B cell (primary cell): ENCODE measurements around the gene CD226.

ENCODE experiments used
- EZH2 ChIP-seq: IDR thresholded peaks from 2 replicates; pipeline ENCODE4 v1.6.1; 2012; ENCODE audit warnings: borderline replicate concordance, low read depth, mild to moderate bottlenecking, moderate library complexity, low read length; ENCODE audit not compliant: insufficient read depth, poor library complexity, severe bottlenecking
- TF ChIP-seq, protein P1 (sequence below): fragments of 200-600 bp; IDR thresholded peaks from one replicate; pipeline ENCODE4 v1.8.0; 2022; ENCODE audit warnings: antibody characterized with exemption, mild to moderate bottlenecking

DNA sequence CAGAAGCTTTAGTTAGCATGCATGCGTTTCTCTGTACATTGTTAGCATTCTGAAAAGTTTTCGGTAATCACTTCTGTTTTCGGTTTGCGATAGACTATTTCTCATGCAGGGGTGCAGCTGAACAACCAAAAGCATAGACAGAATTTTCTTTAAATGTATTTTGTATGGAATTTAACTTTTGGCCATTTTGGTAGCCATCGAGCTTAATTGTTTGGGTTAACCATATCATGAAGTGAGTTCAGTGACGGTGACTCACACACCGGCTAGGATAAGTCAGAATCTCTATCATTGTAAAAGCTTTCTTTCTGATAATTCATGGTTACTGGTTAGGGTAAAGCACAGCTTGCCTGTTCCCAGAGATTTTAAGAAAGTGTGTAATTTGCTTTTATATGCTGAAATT is 107.2 kb downstream of the CD226 start:
- no peak for TF ChIP-seq EZH2
- TF ChIP-seq, protein P1, sequence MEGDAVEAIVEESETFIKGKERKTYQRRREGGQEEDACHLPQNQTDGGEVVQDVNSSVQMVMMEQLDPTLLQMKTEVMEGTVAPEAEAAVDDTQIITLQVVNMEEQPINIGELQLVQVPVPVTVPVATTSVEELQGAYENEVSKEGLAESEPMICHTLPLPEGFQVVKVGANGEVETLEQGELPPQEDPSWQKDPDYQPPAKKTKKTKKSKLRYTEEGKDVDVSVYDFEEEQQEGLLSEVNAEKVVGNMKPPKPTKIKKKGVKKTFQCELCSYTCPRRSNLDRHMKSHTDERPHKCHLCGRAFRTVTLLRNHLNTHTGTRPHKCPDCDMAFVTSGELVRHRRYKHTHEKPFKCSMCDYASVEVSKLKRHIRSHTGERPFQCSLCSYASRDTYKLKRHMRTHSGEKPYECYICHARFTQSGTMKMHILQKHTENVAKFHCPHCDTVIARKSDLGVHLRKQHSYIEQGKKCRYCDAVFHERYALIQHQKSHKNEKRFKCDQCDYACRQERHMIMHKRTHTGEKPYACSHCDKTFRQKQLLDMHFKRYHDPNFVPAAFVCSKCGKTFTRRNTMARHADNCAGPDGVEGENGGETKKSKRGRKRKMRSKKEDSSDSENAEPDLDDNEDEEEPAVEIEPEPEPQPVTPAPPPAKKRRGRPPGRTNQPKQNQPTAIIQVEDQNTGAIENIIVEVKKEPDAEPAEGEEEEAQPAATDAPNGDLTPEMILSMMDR, result no peak
